GM12872 (cell line): Measurements from ENCODE around the gene TMEM135.

Source experiments
- CTCF ChIP-seq: IDR thresholded peaks from 3 replicates; pipeline ENCODE4 v1.5.1; 2011; ENCODE audit warnings: low read depth, mild to moderate bottlenecking, low read length, moderate library complexity; ENCODE audit not compliant: insufficient read depth

The TMEM135 gene

GRCh38 chr11:87116185-87116584 lies 78.5 kb downstream of the TMEM135 start:
- no peak for TF ChIP-seq CTCF

- no peak for TF ChIP-seq CTCF
These were observed 83.2 kb downstream of the TMEM135 start for GRCh38 chr11:87120937-87121336.

- TF ChIP-seq CTCF: no peak
These were observed 85.1 kb downstream of the TMEM135 start for GRCh38 chr11:87122852-87123251.

GRCh38 chr11:87125257-87125656 lies 87.5 kb downstream of the TMEM135 start:
- no peak for TF ChIP-seq CTCF

- no peak for TF ChIP-seq CTCF
These were observed 89.4 kb downstream of the TMEM135 start for GRCh38 chr11:87127101-87127500.

- TF ChIP-seq CTCF: no peak
These were observed 90.6 kb downstream of the TMEM135 start for GRCh38 chr11:87128372-87128771.

GRCh38 chr11:87134524-87135106 lies 96.9 kb downstream of the TMEM135 start:
- no peak for TF ChIP-seq CTCF
